ENCODE measurements around the gene CACNB2. TPM values are rescaled to one million over a fixed set of nuclear protein-coding genes. Genes with fewer than 3 reads are reported as not detected.
"Not testable (repeated sequence)": the region's sequence is repeated elsewhere in the genome, so short reads cannot be mapped to it uniquely, and the experiment has no call there.

The CACNB2 gene
- total RNA-seq, 2 experiments from 2014 or later: not detected

DNA sequence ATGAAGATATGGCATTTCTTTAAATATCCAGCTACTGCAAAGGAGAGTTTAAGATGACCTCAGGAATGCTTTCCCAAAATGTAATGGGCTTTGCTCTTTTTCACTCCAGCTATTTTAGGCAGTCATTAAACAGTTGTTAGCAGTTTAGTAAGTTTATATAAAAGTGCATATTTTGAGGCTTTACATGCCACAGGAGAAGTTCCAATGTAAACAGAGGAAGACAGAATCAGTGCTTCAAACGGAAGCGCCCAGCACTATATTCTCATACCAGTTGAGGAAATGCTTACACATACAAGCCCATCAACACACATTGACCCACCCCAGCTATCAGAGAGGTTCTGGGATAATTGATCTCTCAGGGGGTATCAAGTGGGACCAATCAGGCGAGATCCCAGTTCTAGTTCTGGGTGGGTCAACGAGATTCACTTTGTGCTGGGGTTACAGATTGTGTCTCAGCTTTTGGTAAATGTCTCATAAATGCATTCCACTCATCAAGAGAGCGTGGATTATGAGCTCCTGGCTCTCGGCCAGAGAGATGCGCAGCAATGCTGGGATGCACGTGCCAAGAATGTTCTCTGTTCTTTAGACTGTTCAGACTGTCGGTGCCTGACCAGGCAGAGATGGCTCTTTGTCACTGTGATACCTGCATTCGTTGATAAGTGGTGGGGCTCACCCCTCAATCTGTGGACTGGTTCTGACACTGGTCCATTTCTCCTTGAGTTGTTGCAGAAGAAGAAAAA is 55.0 kb downstream of the CACNB2 start:
- CTCF ChIA-PET: no interaction called here
- POLR2A ChIA-PET: no interaction called here

- POLR2A ChIA-PET: no interaction called here
These were observed 56.8 kb downstream of the CACNB2 start for GRCh38 chr10:18196806-18197550.

DNA sequence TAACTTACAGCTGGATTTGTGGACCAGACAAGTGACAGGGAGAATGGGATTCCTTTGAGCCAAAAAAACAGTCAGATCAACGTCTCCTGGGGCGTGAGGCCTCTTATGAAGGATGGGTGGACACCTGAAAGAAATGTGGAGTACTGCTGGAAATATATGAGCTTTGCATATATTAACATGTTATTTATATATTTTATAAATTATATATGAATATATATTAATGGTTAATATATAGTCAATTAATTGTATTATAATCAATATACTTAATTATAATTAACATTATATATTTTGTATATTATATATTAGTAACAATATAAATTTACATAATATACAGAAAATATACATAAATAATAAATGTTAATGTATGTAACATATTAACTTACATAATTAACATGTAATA is 57.5 kb downstream of the CACNB2 start:
- ChIA-PET CTCF (no interaction called here), POLR2A (no interaction called here)

More at GRCh38 chr10:18196806-18197550, 56.8 kb downstream of the CACNB2 start:
- CTCF ChIA-PET: no interaction called here

GRCh38 chr10:18201877-18202276 is 61.7 kb downstream of the CACNB2 start:
- CTCF ChIA-PET: no interaction called here
- POLR2A ChIA-PET: no interaction called here

- ChIA-PET POLR2A (no interaction called here), CTCF (no interaction called here)
These were observed 62.6 kb downstream of the CACNB2 start for GRCh38 chr10:18202680-18203460.

DNA sequence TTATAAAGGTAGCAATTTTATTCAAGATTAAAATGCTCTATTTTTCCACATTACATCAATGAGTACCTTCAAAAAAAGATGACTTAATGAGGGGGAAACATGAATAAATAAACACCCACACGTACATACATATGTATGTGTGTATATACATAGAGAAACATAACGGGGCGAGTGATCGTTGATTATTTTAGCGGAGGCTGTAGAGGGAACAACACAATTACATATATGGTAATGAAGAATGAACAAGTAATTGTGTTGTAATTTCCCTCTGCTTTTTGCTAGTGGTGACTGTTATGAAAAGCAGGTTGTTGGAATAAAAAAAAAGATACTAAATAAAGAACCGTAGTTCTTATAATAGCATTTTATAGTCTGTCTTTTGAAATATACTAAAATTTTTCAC is 63.2 kb downstream of the CACNB2 start:
- CTCF ChIA-PET: no interaction called here

DNA sequence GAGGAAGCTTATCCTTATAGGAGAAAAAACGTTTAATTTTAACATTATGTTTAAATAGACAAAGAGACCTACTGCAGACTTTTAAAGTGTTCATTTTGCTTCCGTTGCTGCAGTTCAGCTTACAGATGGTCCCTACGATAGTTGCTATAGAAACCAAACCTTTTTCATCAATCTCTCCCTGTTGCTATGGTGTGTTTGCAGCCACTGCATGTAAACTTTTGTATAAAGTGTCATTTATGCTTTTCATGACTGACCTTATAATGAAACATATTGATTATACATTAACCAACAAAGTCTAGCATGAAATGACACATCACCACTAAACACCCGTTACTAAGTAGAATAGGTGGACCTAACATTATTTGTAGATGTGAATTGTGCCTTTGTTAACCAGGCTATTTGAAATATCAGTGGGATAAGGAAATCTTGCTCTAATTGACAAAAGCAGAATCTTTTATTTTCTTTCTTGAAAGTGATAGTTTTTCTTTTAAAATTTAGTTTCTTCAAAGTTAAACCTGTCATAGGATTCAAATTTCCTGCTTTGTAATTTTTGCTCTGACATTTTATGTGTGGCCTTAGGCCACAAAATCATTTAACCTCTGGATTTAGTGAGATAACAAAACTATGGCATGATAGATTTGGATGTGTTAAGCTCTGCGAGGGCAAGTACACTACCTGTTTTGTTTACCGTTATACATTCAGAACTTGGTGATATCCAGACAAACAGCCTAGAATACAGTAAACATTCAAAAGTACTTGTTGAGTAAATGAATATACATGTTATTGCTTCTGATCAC is 64.0 kb downstream of the CACNB2 start:
- POLR2A ChIA-PET: no interaction called here
- CTCF ChIA-PET: no interaction called here

More for the DNA sequence above, 63.2 kb downstream of the CACNB2 start:
- POLR2A ChIA-PET: no interaction called here

GRCh38 chr10:18205098-18205834 is 65.0 kb downstream of the CACNB2 start:
- POLR2A ChIA-PET: no interaction called here
- CTCF ChIA-PET: no interaction called here

DNA sequence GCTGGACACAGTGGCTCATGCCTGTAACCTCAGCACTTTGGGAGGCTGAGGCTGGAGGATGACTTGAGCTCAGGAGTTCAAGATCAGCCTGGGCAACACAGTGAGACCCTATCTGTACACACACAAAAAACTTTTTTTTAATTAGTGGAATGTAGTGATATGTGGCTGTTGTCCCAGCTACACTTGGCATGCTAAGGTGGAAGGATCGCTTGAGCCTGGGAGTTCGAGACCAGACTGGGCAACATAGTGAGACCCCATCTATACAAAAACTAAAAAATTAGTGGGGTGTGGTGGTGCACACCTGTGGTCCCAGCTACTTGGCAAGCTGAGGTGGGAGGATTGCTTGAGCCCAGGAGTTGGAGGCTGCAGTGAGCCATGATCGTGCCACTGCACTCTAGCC is 68.0 kb downstream of the CACNB2 start:
- CTCF ChIA-PET, POLR2A ChIA-PET: not testable (repeated sequence)

- ChIA-PET POLR2A (no interaction called here), CTCF (no interaction called here)
These were observed 69.0 kb downstream of the CACNB2 start for GRCh38 chr10:18209241-18209640.

GRCh38 chr10:18210711-18211110 is 70.5 kb downstream of the CACNB2 start:
- CTCF ChIA-PET: no interaction called here
- POLR2A ChIA-PET: no interaction called here

DNA sequence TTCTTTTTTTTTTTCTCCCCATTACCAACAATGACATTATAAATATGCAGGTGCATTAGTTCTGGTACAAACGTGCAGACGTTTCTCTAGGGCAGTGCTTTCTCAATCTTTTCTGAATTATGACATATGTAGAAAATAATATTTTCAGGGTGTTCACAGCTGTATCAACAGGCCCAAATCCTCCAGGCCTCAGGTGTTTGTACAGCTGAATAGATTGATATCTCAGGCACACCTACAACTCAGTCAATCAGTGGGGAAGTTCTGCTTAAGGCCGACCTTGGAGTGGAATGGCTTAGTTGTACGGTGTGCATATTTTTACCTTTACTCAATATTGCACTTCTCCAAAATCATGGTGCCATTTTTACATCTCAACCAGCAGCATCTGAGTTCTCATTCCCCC is 71.6 kb downstream of the CACNB2 start:
- ChIA-PET POLR2A (no interaction called here), CTCF (no interaction called here)

DNA sequence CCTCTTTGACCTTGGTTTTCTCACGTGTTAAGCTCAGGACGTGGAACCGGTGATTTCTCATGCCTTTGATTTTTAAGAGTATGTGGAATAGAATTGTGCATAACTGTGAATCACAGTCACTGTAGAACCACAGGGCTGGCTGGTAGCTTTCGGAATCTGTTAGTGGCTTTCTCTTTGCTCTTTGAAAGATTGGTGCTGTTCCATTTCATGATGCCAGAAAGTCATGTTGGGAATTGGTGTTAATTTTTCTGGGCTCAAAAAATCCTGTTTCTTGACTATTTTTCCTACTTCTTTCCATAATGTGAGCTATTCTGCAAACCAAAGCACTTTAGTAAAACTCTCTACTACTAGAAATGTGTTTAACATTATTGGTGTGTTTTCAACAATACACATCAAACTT is 73.0 kb downstream of the CACNB2 start:
- ChIA-PET CTCF (no interaction called here), POLR2A (no interaction called here)

DNA sequence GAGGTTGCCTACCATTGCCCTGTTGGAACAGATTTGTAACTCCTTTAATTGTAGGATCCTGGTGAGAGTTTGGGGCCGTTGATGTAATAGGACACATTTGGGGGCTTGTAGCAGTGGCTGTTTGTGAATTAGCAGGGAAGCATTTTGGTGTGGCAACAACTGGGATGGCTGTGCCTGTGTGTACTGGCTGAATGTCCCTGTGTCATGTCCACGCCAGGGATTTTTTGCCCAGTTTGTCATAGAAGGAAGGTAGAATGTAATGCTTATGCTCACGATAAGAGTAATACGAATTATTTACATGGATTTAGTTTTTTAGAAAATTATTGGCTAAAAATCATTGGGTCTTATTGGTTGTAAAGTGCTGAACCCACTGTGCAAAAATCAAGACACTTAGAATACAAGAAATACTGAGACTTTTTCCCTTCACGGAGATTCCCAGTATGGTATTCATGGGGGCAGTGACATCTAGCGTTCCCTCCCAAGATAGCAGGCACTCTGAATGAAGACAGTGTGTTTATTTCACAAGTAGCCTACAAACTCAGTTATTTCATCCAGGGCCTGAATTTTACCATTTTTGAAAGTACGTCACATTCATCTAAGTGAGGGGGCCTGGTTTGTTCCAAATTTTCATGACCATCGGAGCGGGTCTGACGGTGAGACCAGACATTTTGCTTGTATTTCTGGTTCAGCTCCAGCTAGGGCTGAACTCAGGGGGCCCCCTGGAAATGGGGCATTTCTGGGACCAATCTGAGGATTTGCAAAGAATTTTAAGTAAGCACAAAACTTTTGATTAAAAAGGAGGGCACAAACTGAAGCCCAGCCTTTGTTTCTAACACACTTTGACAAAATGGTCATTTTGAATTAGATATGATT is 74.7 kb downstream of the CACNB2 start:
- ChIA-PET POLR2A (no interaction called here), CTCF (no interaction called here)

DNA sequence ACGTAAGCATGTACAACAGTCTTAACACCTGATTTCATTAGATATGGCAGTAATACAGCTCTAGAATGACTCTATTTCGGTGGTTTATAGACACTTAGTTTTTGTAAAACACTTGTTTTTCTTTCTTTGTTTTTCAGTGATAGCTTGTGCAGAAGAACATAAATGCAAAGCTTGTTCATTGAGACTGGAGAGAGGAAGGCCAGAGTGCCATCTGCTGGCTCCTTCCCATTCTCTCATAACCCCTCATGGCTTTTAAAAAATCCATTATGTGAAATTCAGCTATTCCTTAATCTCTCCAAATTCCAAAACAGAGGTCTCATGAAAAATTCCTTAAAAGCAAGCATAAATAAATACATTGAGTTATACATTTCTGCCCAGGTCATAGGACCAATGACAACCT is 76.3 kb downstream of the CACNB2 start:
- ChIA-PET CTCF (no interaction called here), POLR2A (no interaction called here)

- ChIA-PET POLR2A (no interaction called here), CTCF (no interaction called here)
These were observed 77.4 kb downstream of the CACNB2 start for GRCh38 chr10:18217577-18217976.

DNA sequence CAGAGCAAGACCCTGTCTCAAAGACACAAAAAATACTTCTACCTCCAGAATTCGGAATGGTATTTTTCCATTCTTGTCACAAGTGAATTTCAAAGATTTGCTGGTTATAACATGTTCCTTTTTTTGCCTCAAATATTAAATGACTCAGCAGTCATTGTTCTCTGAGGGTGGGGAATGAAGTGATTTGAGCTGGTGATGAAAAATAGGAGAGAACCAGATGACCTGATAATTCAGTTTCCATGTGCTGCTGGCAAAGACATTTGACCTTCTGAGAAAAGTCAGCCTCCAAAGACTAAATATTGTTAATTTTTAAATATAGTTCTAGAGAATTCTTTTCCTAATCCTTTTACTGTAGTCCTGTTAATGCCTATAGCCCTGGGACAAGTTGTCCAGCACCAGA is 78.9 kb downstream of the CACNB2 start:
- ChIA-PET CTCF (interaction anchor here (0.8 kb wide), 1 partner anchor 228 kb away, joined by 4 read pairs; no protein-coding TSS in a partner anchor), POLR2A (no interaction called here)

DNA sequence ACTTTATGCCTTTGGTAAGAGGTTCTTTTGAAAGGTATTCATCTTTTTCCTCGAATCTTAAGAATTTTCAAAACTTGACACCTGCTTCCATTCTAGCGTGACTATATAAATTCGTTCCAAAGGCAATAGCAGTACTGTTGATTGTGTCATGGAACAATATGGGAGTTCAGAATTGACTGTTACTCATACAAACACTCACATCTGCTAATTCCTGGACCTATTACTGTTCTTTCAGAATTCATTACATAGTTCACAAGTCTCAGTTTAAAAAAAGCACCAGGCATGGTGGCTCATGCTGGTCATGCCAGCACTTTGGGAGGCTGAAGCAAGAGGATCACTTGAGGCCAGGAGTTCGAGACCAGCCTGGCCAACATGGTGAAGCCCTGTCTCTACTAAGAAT is 80.9 kb downstream of the CACNB2 start:
- POLR2A ChIA-PET: no interaction called here
- CTCF ChIA-PET: no interaction called here

- POLR2A ChIA-PET: no interaction called here
- CTCF ChIA-PET: no interaction called here
These were observed 81.7 kb downstream of the CACNB2 start for GRCh38 chr10:18221882-18222281.
